Prostate gland (tissue), 2 donors: ENCODE results near the gene ANKRD33.

ENCODE experiments used
- CTCF ChIP-seq, 4 experiments: fragments of 200-600 bp in 2 of 4; fragments of 450-650 bp in 2 of 4; sonication (generic) in 2 of 4; IDR thresholded peaks; 1 replicate in 3 of 4; 2 replicates in 1 of 4; pipeline ENCODE4 v1.5.1; 2016 to 2019; ENCODE audit warnings: antibody characterized with exemption in 4 of 4, mild to moderate bottlenecking in 2 of 4, moderate library complexity in 2 of 4
- POLR2A ChIP-seq: fragments of 450-650 bp; IDR thresholded peaks from one replicate; pipeline ENCODE4 v1.6.1; 2016; ENCODE audit warnings: antibody characterized with exemption, mild to moderate bottlenecking
- POLR2AphosphoS5 ChIP-seq: sonication (generic); formaldehyde crosslinking; IDR thresholded peaks from one replicate; pipeline ENCODE4 v1.6.1; 2017; ENCODE audit warnings: antibody characterized with exemption

GRCh38 chr12:51907856-51908425 lies 20.0 kb downstream of the ANKRD33 start:
- TF ChIP-seq CTCF (IDR thresholded peaks at IDR 0.05): no peak
- no peak for TF ChIP-seq POLR2A
- no peak for TF ChIP-seq POLR2AphosphoS5
